GM18517 (cell line): ENCODE measurements around the gene SRPK2.
"Not testable (repeated sequence)": the region's sequence is repeated elsewhere in the genome, so short reads cannot be mapped to it uniquely, and the experiment has no call there.

Experiments used
- ATAC-seq: cut with Tn5 transposase; IDR thresholded peaks from one replicate; pipeline ENCODE4 v1.9.1; 2021; ENCODE audit warnings: mild to moderate bottlenecking, moderate library complexity; ENCODE audit not compliant: unreplicated experiment

The SRPK2 gene

DNA sequence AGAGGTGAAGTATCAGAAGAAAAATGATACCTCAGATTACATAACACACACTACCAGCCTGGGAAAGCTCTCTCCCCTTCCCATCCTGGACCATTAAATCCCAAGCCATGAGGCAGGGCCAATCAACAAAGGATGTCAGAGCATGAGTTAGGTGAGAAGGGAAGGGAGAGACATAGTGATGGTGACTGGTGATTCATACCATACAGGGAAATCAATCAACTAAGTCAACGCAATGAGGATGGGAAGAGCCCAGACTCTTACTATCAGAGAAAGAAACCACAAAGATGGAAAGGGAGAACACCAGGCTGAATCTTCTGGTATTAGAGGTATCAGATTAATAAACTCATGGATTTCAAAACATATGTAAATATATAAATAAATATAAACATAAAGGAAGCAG, 189.3 kb downstream of the SRPK2 start:
- no peak for ATAC-seq

DNA sequence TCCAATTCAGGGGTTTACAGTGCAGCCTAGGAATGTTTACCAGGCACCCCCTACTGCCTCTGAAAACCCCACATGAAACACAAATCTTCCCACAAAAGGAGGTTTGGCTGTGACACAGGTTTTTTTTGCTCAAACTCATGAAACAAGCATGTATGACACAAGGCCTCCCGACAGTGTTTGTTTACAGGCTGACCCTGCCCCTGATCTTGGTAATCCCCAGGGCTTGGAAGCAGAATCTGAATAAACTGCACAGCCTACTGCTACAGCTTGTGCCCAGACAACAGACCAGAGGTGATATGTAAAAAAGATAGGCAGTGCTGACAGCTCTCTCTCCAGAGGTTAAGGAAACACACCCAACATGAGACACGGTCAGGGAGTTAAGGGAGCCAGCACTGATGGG, 190.5 kb downstream of the SRPK2 start:
- no peak for ATAC-seq

DNA sequence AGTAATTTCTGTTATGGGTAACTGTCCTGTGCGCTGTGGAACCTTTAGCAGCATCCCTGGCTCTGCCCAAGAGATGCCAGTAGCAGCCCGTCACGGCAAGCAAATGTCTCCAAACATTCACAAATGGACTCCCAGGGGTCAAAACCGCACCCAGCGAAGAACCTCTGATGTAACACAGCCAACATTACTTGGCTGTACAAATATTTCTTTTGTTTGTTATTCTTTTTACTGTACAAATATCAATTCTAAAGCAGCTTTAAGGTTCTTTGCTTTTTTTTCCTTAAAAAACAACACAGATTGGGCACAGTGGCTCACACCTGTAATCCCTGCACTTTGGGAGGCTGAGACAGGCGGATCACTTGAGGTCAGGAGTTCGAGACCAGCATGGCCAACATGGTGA, 192.2 kb downstream of the SRPK2 start:
- no peak for ATAC-seq

DNA sequence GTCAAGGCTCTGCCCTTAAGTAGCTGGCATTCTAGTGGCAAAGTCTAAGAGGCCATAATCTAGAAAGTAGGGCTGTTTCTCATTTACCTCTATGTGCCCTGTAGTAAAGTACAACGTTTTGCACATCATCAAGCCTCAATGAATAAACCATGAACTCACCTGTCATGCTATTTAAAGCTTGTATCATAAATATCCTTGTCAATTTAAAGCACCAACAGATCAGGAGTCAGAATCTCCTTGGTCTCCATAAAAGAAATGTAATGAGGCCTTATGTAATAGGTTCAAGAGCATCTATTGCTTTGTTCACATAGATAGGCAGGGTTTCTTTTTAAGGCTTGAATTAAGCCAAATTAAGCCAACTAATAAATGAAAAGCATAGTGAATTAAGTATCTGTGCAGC, 192.8 kb downstream of the SRPK2 start:
- no peak for ATAC-seq

DNA sequence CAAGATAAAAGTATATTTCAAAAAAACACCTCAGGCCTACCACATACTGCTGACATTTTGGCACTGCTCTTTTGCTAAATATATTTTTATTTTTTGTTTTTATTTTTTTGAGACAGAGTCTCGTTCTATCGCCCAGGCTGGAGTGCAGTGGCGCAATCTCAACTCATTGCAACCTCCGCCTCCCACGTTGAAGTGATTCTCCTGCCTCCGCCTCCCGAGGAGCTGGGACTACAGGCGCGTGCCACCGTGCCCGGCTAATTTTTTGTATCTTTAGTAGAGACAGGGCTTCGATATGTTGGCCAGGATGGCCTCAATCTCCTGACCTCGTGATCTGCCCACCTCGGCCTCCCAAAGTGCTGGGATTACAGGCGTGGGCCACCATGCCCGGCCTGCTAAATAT, 193.8 kb downstream of the SRPK2 start:
- not testable (repeated sequence) for ATAC-seq

DNA sequence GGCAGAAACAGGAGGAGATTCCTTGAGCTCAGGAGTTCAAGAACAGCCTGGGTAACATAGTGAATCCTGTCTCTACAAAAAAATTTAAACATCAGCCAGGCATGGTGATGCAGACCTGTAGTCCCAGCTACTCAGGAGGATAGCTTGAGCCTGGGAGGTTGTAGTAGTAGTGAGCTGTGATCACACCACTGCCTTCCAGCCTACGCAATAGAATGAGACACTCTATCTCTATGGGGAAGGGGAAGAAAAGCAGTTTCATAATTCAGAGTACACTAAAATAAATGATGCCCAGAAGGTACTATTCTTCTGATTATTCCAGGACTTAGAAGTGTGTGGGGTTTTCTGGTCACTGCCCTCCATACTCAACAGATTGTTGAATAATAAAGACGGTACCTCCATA, 197.4 kb downstream of the SRPK2 start:
- ATAC-seq = no peak

DNA sequence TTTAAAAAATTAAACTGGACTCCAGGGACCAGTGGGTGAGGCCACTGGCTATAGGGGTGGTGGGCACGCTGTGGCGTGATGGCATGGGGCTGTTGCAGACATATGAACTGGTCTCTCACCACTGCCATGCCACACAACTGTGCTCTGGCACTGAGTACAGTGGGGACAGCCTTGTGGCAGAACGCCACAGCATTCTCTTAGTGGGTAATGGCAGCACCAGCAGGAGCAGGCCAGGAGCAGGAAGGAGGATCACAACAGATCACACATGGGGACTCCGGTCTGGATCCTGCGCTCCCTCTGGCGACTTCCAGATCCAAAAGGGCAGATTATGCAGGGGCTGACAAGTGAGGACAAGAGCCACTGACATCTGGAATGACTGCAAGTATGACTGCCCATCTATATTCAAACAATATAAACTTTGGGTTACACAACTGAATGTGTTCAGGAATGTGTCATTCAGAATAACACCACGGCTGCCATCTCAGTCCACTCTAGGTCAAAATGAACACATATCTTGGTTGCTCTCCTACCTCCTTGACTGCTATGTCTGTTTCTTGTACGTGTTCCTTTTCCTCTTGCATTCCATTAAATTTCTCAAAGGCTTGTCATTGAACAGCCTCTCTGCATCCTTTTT, 198.7 kb downstream of the SRPK2 start:
- no peak for ATAC-seq

DNA sequence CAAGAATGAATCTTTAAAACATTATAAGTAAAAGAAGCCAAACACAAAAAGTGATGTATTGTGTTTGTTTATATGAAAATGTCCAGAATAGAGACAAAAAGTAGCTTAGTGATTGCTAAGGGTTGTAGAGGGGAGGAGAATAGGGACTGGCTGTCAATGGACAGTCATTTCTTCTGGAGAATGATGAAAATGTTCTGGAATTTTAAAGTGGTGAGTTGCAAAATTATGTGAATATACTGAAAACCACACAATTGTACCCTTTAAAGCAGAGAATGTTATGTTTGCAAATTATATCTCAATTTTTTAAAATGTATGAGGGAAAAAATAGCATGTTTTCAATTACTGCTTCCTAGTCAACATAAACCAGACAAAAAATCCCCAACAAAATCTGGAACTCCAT, 200.5 kb downstream of the SRPK2 start:
- ATAC-seq = no peak

DNA sequence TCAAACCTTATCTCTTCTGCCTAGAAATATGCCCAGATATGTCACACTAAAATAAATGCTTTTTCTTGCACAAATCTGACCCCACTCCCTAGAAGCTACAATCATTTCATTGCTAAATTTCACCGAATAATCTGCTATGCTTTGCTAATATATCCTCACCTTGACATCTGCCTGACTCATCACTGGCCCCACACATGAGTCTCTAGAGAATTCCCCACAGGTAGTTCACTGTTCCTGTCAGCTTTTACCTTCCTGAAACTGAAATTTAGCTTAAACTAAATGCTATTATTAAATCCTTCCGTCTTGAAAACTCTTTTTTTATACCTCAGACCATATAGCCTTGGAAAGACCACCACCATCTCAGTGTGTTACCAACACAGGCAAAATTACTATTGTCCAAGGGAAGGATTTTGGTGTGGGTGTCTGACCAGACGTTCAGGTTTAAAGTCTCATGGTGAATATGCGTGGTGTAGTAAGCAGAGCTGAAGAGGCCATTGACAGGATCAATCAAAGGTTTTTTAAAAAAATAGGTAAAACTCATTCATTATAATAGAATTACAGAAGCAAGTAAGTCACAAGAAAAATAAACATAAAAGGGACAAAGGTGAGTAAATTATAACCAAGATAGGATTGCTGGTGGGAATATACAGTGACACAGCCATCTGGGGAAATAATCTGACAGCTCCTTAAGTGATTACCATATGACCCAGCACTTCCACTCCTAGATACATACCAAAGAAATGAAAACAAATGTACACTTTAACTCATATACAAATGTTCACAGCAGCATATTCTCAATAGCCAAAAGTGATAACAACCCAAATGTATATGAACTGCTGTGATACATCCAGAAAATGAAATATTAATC, 201.2 kb downstream of the SRPK2 start:
- no peak for ATAC-seq

DNA sequence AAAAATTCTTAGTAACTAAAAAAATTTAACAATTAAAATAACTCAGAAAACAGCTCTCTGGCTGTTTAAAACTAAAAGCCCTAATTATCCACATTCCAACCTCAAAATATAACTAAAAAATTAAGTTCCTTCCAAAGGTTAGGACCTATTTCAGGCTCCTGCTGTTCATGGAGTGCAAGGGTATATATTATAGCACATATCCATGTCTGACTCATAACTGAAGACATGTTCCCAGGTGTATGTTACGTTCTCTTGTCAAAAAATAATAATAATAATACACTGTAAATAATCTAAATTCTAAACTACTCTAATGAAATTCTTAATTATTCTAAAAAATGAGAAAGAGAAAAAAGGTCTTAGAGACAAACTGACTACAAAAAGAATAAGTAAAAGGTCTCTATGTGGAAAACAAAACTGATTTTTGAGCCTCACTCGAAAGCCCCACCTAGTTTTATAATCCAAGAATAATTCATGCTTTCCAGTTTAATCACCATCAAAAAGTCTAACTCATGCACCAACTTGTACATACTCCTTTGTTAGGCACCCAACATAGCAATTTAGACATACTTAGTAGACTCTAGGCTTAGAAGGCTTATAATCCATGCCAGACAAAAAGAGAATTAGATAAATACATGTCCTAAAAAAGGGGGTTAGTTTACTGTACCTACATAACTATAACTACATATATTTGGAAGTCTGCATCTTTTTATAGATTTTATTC, 203.3 kb downstream of the SRPK2 start:
- no peak for ATAC-seq

DNA sequence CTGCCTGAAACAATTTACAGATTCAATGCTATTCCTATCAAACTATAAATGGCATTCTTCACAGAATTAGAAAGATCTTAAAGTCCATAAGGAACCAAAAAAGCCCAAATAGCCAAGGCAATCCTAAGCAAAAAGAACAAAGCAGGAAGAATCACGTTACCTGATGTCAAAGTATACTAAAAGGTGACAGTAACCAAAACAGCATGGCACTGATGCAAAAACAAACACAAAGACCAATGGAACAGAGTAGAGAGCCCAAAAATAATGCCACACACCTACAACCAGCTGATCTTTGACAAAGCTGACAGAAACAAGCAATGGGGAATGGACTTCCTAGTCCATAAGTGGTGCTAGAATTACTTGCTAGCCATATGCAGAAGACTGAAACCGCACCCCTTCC, 208.7 kb downstream of the SRPK2 start:
- ATAC-seq = no peak

DNA sequence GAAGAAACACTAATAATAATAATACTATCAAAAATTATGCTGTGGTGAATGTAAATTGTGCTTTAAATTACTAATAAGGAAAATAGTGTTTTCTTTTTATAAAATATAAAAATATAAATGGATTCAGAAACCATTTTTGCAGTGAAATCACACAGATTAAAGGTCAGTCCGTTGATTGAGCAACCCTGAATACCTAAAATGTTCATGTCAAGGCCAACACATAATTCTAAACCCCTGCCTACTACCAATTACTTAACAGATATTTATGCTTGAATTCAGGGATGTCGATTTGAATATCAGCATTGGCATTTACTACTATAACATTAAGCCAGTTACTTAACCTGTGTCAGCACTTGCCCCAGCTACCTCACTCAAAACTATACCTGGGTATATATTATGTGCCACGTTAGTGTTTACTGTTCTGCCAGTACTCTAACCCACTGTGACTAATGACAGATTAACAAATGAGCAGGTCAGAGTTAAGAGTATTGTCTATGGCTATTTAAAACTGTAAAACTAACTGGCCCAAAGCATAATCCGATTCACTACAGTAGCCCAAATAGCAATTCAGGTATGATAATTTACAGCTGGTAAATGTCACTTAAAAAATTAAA, 209.7 kb downstream of the SRPK2 start:
- no peak for ATAC-seq

DNA sequence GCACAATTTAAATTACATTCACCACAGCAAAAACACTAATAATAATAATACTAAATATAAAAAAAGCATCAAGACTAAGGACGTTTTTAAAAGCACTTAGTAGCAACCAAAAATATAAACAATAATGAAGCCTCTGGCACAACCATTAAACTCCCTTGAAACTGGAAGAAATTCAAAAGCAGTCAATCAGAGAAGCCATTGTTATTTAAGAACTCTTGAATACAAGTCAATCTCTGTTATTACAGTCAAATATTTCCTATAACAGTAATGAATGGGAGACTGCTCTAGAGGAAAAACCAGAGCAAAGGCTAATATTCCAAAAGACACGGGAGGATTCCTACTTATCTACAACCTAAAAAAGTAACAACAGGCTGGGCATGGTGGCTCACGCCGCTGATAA, 210.5 kb downstream of the SRPK2 start:
- no peak for ATAC-seq

DNA sequence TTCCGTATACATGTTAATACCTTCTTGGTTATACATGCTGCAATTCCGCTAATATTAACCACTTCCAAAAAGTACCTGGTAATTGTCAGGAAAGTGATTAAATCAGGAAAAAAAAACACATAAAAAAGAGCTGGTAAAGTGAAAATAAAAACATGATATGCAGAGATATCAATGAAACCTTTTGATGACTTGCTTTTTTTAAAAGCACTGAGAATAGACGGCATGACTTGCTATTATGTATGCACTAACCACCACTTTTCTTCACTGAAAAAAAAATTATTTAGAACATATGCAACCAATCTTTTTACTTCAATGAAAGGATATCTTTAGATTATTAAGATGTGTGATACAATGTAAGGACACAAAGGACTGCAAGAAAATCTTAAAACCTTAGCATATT, 211.7 kb downstream of the SRPK2 start:
- no peak for ATAC-seq

DNA sequence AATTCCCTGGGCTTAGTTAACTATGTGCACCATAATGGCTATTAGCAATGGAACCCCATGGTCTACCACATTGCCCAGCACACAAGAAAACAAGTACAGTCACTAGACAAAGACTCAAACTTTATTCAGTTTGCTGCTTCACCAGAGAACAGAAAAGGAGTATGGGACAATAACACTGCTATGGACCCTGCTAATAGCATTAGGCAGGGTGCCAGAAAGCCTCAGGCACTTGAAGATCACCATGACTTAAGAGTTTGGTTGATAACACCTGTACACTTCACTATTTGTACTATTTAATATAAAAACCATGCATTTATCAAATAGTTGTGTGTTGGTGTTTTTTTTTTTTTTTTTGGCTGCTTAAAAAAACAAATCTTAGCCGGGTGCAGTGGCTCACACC, 215.1 kb downstream of the SRPK2 start:
- ATAC-seq = no peak

DNA sequence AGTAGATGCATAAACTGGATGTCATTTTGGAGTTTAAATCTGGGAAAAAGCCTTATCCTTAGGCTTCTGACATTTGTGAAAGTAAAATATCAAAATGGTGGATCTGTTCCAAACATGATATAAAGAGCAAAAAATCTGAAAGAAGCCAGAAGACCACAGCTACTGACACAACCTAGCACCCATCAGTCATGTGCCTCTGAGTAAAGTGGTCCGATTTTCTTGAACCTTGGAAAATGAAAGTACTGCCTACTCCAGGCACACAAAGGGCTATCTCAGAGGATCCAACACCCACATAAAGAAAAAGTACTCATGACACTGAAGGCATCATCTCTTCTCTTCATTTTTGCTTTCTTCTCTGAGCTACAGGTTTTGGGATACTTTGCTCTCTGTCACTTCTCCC, 224.0 kb downstream of the SRPK2 start:
- ATAC-seq = no peak

DNA sequence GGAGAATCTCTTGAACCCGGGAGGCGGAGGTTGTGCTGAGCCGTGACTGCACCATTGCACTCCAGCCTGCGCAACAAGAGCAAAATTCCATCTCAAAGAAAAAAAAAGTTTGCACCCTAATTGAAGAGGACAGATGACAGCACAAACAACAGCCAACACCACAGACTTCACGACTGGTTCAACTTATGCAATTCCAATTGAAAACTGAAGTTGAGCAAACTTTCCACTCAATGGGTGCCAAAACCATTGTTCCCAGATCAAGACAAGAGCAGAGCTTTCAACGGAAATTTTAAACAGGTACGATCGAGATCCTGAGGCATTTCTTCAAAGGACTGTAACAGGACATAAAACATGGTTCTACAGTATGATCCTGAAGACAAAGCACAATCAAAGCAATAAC, 225.0 kb downstream of the SRPK2 start:
- ATAC-seq = no peak

DNA sequence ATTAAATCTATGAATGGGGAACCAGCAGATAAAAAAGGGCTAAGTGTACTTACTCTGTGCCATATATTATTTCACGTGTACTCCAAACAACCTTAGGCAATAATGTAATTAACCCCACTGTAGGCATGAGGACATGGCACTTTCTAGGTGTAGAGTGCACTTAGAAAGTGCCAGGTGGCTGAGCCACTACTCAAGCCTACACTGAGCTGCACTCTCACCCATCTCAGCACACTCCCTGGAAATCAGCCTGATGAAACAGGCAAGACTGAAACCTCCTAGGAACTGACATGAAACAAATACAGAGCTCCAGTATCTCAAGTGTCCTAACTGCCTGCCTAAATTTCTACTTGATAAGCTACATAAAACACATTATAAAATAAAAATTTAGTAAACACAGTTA, 227.4 kb downstream of the SRPK2 start:
- ATAC-seq = no peak

DNA sequence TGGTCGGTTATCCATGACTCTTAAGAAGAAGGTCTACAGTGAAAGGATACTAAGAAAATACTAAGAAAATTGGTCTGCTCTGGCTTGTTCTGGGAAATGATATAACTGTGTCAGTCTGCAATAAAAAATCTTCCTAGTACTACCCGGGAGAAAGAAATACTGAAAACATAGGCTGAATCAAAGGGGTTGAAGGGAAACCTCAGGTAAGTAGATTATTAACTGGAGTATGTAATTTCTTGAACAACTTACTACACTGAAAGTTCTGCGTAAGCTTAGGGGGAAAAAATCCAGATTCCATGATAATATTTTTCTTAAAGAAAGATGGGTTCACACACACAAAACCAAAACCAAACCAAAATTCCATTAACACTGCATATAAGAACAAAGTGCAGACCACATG, 231.4 kb downstream of the SRPK2 start:
- ATAC-seq = no peak

DNA sequence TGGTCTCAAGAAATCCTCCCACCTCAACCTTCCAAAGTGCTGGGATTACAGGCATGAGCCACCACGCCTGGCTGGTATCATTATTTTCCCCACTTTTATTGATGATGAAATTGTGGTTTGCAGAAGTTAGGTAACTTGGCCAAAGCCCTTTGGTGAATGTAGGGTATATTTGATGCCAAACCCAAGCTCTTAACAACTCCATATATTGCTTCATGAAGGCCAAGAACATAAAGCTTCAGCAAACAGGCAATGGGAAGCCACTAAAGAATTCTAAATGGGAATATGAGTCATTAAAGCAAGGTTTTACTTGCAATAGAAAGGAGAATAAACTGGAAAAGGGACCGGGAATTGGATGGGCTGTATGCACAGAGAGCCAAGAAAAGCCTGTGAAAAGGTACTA, 232.0 kb downstream of the SRPK2 start:
- no peak for ATAC-seq

DNA sequence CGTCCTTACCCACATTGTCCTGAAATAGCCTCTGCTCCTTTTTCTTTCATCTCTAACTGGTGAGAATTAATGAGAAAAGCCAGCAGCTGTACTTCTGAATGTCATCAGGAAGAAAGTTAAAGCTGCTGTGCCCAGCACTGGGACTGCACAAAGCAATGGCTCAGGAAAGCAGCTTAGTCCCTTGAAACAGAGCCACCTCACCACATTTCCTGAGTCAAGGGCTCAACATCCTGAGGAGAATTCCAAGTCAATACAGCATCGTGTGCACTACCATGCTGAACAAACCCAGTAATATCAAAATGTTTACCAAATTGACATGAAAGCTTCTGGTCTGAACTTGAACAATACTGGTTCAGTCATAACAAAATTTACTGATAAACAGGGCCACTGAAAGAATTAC, 234.6 kb downstream of the SRPK2 start:
- ATAC-seq = no peak

DNA sequence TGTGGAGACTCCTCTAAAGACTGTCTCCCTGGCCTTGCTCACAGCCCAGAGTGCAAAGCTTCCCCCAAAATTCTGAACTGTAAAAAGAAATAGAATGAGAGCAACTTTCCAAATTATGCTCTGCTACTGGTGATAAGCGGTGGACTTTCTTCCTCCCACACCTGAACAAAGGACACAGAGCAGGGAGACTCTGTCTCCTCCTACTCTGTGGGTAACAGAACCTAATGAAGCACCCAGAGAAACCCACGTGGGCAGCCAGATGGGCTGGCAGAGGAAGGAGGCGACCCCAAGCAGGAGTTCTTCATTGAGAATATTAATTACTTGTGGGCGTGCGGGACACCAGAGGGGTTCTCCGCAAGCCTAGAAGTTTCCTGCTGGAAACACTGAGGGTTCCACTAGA, 235.2 kb downstream of the SRPK2 start:
- no peak for ATAC-seq
